ENCODE data around the gene ZNF710. TPM values are rescaled to one million over a fixed set of nuclear protein-coding genes. Genes with fewer than 3 reads are reported as not detected.

The ZNF710 gene
- total and polyA plus RNA-seq, 2 donors (not counting 3 experiments of a cell fraction or from before 2014, with no cell fraction given), result 8.9 to 32.4 TPM

GRCh38 chr15:90001683-90002427, 731 bp downstream of the ZNF710 start:
- Histone ChIP-seq H3K9me3 (replicated peaks; ENCODE audit: control insufficient read depth, insufficient read depth, low read length) (no peaks in the 10 kb centered on the region), H4K20me1 (replicated peaks; ENCODE audit: control insufficient read depth, extremely low read depth, insufficient read depth, low read length) (no peaks in the 10 kb centered on the region), H3K9me1 (replicated peaks; ENCODE audit: control insufficient read depth, extremely low read depth, insufficient read depth, low read length) (no peaks in the 10 kb centered on the region), H3K27me3 (ENCODE audit: control insufficient read depth in 2 of 2, insufficient read depth in 2 of 2, low read length in 2 of 2) (no peaks in the 10 kb centered on the region), H2AFZ (ENCODE audit: low read depth, low read length) (peak overlapping the region; percentile 20), H3K9ac (replicated peaks; ENCODE audit: extremely low read depth, insufficient read depth, low read length) (peak overlapping the region; percentile 64), H3K4me2 (ENCODE audit: insufficient read depth, low read length) (no peak overlapping the region), H3K27ac (ENCODE audit: insufficient read depth, low read depth, low read length) (no peak overlapping the region), H3K4me3 (replicated peaks in 1 of 3; ENCODE audit: insufficient read depth in 1 of 3, low read depth in 1 of 3, low read length in 3 of 3) (peak overlapping the region; percentile 62 to 80 (median 63)), H3K79me2 (ENCODE audit: control insufficient read depth, insufficient read depth, low read length) (peaks cover 39% of the 10 kb centered on the region), H3K36me3 (ENCODE audit: control insufficient read depth in 2 of 2, extremely low read depth in 1 of 2, insufficient read depth in 2 of 2, low read length in 2 of 2) (peaks cover 0 to 2% of the 10 kb centered on the region in 2 experiments), H3K4me1 (ENCODE audit: control insufficient read depth, extremely low read depth, insufficient read depth, low read length) (peaks cover 52% of the 10 kb centered on the region)
- DNase-seq (ENCODE audit: low read depth, low spot score), result no peak
- CTCF ChIA-PET, result interaction anchor here (0.6 to 4.1 kb wide), 7 partner anchors 18 to 252 kb away, joined by 3 to 22 read pairs (median 4); partner anchors contain the start of genes AP3S2 and ARPIN
- FAIRE-seq, result no peak
- dilution Hi-C loops (cut with MboI; ENCODE audit: extremely low pct_ligation_motif_present, low sequenced_read_pairs) (no loop called here), intact Hi-C loops (cut with micrococcal nuclease) (loop anchor here (1.0 to 5.0 kb wide), 2 partner anchors 33 to 90 kb away; partner anchors contain the start of gene ARPIN)
- POLR2A ChIA-PET, result interaction anchor here (0.7 kb wide), 1 partner anchor 18 kb away, joined by 3 read pairs; no protein-coding TSS in a partner anchor
- TF ChIP-seq POLR2AphosphoS5 (IDR thresholded peaks at IDR 0.05; ENCODE audit: insufficient read depth, low read depth, low read length) (peak; percentile 52), GATA2 (IDR thresholded peaks at IDR 0.05; ENCODE audit: insufficient read depth, insufficient read length, low read depth, low read length) (no peak)
- BruUV-seq (replicated peaks), result no TSS peak

DNA sequence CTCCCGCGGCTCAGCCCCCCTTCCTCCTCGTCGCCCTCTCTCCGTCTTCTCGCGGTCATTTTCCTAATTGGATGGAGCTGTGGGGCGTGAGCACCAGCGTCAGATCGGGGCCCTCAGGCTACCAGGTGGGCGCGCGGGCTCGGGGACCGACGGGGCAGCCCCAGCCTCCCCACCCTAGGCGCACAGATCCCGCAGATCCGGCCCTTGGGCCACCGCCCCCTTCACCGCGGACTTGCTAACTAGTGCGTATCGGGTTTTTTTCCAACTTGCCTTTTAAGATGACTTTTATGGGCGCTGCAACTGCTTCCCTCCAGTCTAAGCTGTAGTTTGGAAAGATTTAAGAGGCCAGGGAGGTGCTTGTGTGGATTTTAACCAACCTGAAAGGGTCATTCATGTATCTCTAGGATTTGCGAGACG, 1.3 kb downstream of the ZNF710 start:
- Histone ChIP-seq H3K9me3 (replicated peaks; ENCODE audit: control insufficient read depth, insufficient read depth, low read length) (no peaks in the 10 kb centered on the region), H2AFZ (ENCODE audit: low read depth, low read length) (no peak overlapping the region), H3K4me1 (ENCODE audit: control insufficient read depth, extremely low read depth, insufficient read depth, low read length) (peaks cover 52% of the 10 kb centered on the region), H3K9ac (replicated peaks; ENCODE audit: extremely low read depth, insufficient read depth, low read length) (peak overlapping the region; percentile 64), H3K9me1 (replicated peaks; ENCODE audit: control insufficient read depth, extremely low read depth, insufficient read depth, low read length) (no peaks in the 10 kb centered on the region), H3K4me2 (ENCODE audit: insufficient read depth, low read length) (peak overlapping the region; percentile 90), H3K27me3 (ENCODE audit: control insufficient read depth in 2 of 2, insufficient read depth in 2 of 2, low read length in 2 of 2) (no peaks in the 10 kb centered on the region), H3K4me3 (replicated peaks in 1 of 3; ENCODE audit: insufficient read depth in 1 of 3, low read depth in 1 of 3, low read length in 3 of 3) (peak overlapping the region; percentile 52 to 80 (median 63)), H3K27ac (ENCODE audit: insufficient read depth, low read depth, low read length) (peak overlapping the region; percentile 33), H3K79me2 (ENCODE audit: control insufficient read depth, insufficient read depth, low read length) (peaks cover 45% of the 10 kb centered on the region), H3K36me3 (ENCODE audit: control insufficient read depth in 2 of 2, extremely low read depth in 1 of 2, insufficient read depth in 2 of 2, low read length in 2 of 2) (peaks cover 0 to 2% of the 10 kb centered on the region in 2 experiments), H4K20me1 (replicated peaks; ENCODE audit: control insufficient read depth, extremely low read depth, insufficient read depth, low read length) (no peaks in the 10 kb centered on the region)
- CTCF ChIA-PET, result interaction anchor here (0.6 to 4.1 kb wide), 6 partner anchors 17 to 252 kb away, joined by 3 to 22 read pairs (median 4); partner anchors contain the start of gene AP3S2
- BruUV-seq (replicated peaks), result no TSS peak
- POLR2A ChIA-PET, result interaction anchor here (0.7 kb wide), 1 partner anchor 17 kb away, joined by 3 read pairs; no protein-coding TSS in a partner anchor
- FAIRE-seq (peak; percentile 31), DNase-seq (ENCODE audit: low read depth, low spot score) (peak; percentile 44)
- intact Hi-C loops (cut with micrococcal nuclease), result loop anchor here (1.0 to 5.0 kb wide), 2 partner anchors 33 to 90 kb away; partner anchors contain the start of gene ARPIN
- TF ChIP-seq MYC (IDR thresholded peaks at IDR 0.05; ENCODE audit: low read depth, low read length) (no peak), FOS (IDR thresholded peaks at IDR 0.05; ENCODE audit: borderline replicate concordance, insufficient read depth, low read length) (no peak), GATA2 (IDR thresholded peaks at IDR 0.05; ENCODE audit: insufficient read depth, insufficient read length, low read depth, low read length) (no peak), EZH2 (IDR thresholded peaks at IDR 0.05; ENCODE audit: borderline replicate concordance, low read depth, low read length, severe bottlenecking) (no peak), POLR2A (IDR thresholded peaks at IDR 0.05; ENCODE audit: low read depth, low read length) (no peak)
- TF ChIP-seq, protein P1, sequence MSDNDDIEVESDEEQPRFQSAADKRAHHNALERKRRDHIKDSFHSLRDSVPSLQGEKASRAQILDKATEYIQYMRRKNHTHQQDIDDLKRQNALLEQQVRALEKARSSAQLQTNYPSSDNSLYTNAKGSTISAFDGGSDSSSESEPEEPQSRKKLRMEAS (IDR thresholded peaks at IDR 0.05; ENCODE audit: insufficient read depth, insufficient read length), result no peak
- TF ChIP-seq, protein P2, sequence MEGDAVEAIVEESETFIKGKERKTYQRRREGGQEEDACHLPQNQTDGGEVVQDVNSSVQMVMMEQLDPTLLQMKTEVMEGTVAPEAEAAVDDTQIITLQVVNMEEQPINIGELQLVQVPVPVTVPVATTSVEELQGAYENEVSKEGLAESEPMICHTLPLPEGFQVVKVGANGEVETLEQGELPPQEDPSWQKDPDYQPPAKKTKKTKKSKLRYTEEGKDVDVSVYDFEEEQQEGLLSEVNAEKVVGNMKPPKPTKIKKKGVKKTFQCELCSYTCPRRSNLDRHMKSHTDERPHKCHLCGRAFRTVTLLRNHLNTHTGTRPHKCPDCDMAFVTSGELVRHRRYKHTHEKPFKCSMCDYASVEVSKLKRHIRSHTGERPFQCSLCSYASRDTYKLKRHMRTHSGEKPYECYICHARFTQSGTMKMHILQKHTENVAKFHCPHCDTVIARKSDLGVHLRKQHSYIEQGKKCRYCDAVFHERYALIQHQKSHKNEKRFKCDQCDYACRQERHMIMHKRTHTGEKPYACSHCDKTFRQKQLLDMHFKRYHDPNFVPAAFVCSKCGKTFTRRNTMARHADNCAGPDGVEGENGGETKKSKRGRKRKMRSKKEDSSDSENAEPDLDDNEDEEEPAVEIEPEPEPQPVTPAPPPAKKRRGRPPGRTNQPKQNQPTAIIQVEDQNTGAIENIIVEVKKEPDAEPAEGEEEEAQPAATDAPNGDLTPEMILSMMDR (IDR thresholded peaks at IDR 0.05; ENCODE audit: extremely low read depth in 1 of 2, insufficient read depth in 1 of 2, low read depth in 1 of 2, low read length in 2 of 2), result no peak
- dilution Hi-C loops (cut with MboI; ENCODE audit: extremely low pct_ligation_motif_present, low sequenced_read_pairs), result no loop called here
